Measurements from ENCODE around the gene SLCO4A1.

The SLCO4A1 gene

DNA sequence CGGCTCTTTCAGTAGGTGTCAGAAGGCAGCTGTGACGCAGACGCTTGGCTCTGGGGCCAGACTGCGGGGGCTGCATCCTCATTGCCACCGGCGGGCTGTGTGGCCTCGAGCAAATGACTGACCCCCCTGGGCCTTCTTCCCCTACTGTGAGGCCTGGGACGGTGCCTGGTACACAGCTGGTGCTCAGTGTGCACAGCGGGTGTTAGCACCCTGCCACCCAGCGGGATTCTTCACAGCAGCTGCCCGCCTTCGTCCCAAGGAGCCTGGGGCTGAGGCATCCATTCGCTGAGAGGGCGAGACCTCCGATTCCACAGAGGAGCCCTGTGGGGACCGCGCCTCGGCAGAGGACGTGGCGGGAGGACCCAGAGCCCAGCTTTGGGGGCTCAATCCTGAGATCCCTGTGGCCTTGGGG lies 10.6 kb downstream of the SLCO4A1 start:
- DNase-seq = no peak

DNA sequence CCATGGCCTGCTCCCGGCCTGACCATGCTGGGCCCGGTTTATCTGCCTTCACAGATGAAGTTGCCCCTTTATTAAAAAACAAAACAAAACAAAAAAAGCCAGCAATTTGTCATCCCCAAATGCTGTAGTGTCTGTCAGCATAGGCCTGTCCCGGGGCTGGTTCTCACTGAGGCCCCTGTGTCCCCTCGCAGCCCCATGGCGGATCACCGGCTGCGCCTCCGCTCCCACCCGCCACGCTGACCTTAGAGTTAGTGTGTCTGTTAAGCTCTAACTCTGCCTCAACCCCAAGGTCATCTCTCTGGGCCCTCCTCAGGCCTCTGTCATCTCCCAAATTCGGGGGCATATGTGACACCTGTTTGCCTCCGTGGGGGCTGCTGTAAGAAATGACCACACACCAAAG lies 11.1 kb downstream of the SLCO4A1 start:
- no peak for DNase-seq

DNA sequence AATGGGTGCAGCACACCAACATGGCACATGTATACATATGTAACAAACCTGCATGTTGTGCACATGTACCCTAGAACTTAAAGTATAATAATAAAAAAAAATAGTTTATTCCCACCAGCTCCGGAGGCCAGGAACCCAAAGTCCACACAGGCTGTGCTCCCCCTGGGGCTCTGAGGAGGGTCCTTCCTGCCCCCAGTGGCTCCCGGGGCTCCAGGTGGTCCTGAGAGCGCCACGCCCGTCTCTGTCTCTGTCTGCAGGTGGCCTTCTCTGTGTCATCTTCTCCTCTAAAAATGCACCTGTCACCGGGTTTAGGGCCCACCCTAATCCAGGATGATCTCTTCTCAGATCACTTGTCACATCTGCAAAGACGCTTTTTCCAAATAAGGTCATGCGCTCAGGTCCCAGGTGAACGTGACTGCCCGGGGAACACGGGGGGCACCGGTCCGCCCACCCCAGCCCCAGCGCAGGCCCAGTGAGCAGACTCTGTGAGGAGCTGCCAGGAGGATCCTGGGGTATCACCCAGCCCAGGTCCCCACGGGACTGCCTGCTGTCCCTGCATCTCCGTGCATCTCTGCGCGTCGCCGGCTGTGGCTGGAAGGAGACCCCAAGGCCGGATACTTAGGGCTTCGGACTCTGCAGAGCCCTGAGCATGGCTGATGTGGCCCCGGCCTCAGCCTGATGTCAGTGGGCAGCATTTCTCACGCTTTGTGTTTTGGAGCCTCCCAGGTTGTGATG lies 11.8 kb downstream of the SLCO4A1 start:
- DNase-seq = no peak

DNA sequence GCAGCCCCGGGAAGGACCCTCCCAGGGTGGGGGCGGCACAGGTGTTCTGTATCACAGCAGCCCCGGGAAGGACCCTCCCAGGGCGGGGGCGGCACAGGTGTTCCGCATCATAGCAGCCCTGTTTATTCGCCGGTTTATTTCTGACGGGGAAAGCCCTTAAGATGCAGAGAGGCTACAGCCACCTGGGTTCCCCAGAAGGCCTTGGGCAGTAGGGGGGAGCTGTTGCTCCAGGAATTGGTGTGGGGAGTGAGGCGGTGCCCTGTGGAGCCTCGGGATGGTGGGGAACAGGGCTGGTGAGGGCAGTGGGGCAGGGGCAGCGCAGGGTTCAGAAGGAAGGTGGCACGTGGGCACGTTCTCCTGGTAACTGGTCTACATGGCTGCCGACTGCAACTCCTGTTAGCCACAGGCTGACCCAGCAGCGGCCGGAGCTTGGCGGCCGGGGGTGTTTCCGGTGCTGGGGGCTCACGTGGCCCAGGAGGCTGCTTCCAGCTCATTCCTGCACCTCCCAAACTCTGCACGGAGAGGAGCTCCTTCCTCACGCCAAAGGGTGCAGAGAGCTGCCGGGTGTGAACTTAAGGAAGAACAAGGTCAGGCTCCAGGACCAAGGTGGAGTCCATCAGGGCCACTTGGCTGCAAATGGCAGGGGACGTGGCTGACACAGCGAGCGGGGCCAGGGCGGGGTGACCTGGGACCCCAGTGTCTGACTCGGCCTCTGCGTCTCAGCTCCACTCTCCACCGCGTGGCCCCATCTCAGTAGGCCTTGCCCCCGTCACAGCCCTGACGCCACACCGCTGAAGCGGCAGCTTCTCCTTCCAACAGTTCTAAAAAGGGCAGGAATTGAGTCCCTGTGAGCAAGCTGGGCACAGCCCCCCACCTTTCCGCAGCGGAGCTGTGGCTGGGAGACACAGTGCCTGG lies 13.2 kb downstream of the SLCO4A1 start:
- no peak for DNase-seq

DNA sequence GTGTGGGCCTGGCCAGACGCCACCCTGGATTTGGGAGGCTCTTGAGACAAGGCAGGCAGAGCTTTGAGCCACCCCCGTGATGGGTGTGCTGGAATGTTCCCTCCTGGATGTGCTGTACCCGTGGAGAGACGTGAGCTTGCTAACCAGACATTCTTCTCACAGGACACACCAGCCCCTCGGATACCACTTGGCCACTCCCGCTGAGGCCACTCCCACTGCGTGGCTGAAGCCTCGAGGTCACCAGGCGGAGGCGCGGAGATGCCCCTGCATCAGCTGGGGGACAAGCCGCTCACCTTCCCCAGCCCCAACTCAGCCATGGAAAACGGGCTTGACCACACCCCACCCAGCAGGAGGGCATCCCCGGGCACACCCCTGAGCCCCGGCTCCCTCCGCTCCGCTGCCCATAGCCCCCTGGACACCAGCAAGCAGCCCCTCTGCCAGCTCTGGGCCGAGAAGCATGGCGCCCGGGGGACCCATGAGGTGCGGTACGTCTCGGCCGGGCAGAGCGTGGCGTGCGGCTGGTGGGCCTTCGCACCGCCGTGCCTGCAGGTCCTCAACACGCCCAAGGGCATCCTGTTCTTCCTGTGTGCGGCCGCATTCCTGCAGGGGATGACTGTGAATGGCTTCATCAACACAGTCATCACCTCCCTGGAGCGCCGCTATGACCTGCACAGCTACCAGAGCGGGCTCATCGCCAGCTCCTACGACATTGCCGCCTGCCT lies 14.1 kb downstream of the SLCO4A1 start:
- no peak for DNase-seq

DNA sequence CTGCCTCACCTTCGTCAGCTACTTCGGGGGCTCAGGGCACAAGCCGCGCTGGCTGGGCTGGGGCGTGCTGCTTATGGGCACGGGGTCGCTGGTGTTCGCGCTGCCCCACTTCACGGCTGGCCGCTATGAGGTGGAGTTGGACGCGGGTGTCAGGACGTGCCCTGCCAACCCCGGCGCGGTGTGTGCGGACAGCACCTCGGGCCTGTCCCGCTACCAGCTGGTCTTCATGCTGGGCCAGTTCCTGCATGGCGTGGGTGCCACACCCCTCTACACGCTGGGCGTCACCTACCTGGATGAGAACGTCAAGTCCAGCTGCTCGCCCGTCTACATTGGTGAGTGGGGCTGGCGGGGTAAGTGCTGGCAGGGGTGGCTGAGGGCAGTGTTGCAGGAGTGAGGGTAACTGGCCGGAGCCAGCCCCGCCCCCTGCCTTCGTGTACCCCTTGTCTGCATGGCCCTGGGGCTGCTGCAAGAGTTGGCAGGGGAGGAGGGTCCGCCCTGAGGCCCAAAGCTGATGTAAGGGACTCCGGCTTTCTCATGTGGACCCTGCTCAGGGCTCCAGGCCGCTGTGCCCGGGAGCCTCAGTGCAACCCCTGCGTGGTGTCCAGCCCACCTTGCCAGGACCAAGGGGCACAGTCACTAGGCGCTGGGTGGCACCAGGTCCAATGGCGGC lies 14.8 kb downstream of the SLCO4A1 start:
- DNase-seq = no peak

DNA sequence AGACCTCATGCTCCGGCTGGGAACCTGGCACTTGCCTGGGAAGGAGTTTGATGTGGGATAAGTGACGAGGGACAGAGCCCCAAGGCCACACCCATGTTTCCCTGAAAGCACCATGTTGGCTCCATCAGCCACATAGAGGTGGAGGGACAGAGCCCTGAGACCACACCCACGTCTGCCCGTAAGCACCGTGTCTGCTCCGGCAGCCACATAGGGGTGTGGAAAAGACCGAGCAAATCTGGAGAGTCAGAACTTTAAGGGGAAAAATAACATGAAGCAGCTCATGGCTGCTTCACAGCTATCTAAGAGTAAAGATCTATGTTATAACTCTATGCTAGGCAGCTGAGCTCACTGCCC lies 15.3 kb downstream of the SLCO4A1 start:
- no peak for DNase-seq

DNA sequence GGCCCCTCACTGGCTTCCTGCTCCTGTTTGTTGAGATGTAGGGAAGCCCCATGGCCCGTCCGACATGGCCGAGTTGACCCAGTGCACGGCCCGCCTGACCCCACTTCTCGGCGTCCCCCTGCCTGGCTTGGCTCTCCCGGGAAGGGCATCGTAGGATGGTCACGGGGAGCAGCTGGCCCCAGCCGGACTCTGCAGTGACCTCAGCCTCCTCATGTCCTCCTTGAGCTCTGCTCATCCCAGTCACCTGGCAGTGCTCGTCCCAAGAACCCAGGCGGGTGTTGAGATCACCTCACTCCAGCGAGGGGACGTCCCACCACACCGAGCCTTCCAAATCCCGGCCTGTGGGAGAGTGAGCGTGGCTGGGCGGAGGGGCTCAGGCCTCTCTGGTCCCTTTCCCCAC lies 15.7 kb downstream of the SLCO4A1 start:
- DNase-seq = no peak

DNA sequence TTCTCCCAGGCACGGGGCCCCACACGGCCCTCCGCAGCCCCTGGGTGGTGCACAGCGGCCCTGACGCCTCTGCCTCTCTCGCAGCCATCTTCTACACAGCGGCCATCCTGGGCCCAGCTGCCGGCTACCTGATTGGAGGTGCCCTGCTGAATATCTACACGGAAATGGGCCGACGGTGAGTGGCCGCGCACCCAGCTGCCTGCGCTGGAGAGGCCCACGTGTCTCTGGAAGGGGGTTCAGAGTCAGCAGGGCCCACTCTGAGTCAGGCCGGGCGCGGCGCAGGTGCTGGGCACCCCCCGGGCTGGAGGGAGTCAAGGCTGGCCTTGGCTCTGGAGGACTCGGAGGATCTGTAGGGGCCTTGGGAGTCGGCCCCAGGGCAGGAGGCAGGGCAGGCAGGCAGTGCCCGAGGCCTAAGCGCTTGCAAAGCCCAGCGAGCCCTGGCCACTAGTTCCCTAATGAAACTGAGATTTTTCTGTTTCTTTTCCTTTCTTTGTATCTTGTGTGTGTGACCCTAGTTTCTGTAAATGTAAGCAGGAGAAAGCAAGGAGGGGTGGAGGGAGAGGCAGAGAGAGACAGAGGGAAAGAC lies 16.4 kb downstream of the SLCO4A1 start:
- no peak for DNase-seq

DNA sequence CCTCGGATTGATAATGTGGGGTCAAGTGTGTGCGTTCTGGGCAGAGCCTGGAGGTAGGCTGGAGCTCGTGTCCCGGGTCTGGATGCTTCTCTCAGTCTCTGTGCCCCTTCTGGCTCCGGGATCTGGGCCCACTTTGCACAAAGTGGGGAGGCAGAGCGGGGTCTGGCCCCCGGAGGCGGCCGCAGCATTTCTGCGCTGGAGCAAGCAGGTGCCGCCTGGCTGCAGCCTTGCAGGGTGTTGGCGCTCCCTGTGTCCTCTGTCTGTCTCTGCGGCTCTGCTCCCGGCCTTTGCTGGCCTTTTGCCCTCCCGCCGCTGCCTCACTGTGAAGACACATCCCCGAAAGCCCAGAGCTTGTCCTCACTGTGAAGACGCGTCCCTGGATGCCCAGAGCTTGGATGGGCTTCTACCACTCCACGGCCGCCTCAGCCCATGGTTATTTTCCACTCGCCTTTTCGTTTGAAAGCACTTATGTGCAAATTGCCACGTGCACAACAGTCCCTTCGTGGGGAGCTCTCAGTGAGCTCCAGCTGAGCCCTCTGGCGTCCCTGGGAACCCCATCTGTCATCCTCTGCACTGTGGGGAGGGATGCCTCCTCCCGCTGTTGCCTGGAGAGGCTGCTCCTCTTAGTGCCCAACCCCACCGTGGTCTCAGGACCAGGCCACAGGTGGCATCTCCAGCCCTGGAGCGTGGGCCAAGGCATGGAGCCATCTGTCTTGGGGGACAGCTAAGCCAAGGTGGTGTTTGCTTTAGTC lies 17.4 kb downstream of the SLCO4A1 start:
- no peak for DNase-seq

DNA sequence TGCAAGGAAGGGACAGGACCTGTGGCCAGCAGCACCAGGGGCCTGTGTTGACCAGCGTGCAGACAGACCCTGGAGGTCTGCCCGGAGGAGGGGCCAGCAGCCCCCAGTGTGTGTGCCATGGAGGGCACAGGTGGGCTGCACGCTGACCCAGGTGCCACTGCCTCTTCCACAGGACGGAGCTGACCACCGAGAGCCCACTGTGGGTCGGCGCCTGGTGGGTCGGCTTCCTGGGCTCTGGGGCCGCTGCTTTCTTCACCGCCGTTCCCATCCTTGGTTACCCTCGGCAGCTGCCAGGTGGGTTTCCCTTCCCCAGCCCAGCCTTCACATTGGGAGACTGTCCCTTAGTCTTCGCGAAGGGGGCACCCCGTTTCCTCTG lies 17.9 kb downstream of the SLCO4A1 start:
- DNase-seq = no peak

DNA sequence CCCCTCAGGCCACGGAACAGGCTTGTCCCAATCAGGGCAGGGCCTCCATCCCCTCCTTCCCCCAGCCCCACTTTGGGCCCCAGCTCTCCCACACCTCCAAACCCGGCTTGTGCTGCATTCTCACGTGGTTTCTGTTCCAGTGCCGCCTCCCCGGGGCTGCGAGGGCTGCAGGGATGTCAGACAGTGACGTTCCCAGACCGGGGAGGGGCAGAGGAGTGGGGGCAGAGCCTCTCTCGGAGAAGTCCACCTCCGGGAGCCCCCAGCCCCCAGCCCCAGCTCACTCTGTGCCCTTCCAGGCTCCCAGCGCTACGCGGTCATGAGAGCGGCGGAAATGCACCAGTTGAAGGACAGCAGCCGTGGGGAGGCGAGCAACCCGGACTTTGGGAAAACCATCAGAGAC lies 18.5 kb downstream of the SLCO4A1 start:
- DNase-seq = no peak

DNA sequence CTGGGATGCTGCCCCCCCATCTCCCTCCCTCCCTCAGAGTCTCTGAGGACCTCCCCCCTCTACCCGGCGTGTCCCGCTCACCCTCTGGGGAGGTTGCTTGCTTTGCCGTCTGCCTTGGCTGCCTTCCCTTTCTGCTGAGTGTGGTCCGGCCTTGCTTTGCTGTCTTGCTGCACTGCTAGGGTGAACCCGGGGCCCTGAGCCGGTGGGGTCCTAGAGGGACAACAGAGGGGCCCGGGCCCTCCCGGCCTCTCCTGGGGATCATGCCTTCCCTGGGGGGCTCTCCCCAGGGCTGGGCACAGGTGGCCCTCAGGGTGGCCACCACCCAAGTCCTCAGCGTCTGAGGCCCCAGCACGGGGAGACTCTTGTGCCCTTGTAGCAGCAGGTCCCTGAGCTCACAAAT lies 19.3 kb downstream of the SLCO4A1 start:
- DNase-seq = no peak

DNA sequence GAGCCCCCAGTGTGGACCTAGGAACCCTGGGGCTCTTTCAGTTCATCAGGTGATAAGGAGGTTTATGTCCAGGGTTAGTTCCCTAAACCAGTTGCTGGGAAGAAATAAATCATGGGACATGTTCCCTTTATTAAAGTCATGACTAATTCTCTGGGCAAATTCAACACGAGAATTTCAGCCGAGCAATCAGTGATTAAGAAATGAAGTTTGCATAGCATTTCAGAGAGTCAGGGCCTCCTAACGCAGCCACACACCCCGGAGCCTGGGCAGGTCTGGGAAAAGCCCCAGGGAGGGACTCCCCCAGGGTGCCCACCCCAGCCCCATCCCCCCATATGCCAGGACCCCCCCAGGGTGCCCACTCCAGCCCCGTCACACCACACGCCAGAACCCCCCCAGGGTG lies 20.1 kb downstream of the SLCO4A1 start:
- no peak for DNase-seq

DNA sequence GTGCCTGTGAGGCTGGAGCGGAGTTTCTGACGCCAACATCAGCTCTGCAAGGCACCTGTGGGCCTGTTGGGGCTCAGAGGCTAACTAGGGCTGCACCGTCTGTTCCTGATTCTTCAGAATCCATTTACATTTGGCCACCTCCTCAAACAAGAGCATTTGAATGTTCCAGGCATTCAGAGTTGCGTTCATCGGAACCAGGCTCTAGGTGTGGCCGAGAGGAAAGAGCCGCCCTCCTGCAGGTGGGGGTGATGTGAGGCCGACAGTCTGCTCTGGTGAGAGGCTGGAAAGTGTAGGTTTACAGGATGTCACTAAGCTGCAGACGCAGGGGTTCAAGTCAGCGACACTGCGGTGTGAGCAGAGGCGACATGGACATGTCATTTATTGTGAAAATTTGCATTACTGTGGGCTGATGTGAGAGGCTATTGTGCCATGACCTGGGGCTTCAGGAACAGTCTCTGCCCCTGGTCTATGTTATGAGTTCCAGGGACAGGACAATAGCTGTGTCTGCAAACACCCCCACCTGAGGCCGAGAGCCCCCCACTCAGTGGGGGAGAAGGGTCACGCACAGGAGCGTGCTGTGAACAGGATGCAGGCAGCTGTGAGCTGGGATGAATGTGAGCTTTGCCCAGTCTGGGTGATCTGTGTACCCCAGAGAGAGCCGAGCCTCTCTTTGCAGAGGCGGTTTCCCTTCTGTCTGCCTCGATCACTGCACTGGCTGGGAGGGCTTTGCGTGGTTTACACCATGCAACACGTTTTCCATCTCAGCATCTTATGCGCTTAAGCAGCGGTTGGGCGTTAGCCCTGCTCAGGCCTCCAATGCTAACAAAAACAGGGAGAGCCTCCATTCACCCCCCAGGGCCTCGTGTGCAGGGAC lies 21.1 kb downstream of the SLCO4A1 start:
- no peak for DNase-seq

DNA sequence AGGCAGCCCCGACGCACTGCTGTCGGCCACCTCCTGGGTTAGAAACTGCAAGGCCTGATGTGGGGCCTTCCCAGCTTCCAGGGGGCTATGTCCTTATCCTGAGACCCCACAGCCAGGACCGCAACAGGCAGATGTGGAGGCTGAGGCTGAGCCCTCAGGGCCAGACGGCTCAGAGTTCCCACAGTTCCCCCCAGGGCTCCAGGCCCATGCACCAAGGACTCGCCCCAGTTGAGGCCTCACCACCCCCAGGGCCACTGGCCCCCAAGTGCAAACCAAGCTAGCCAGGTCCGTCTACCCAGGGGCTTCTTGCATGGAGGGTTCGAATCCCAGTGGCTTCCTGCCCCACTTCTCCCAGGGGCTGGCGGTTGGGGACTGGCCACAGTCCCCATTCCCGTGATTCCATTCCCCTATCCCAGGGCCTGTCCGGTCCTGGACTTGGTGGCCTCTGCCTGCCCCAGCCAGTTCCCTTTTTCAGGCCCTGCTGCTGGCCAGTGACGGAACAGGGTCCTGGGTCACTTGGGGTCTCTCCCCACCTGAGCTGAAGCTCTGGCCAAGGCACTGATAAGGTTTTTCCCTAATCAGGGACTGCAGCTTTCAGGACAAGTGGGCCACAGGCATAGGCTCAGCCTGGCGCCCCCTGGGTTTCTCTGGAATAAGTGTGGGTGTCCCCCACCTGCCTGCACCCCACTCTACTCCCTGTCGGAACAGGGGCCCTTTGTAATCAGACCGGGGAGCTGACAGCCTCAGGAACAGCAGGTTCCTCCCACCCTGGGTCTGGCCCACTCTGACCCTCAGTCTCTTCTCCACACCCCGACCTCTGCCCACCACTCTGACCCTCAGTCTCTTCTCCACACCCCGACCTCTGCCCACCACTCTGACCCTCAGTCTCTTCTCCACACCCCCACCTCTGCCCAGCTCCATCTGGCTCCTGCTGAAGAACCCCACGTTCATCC lies 22.0 kb downstream of the SLCO4A1 start:
- no peak for DNase-seq

DNA sequence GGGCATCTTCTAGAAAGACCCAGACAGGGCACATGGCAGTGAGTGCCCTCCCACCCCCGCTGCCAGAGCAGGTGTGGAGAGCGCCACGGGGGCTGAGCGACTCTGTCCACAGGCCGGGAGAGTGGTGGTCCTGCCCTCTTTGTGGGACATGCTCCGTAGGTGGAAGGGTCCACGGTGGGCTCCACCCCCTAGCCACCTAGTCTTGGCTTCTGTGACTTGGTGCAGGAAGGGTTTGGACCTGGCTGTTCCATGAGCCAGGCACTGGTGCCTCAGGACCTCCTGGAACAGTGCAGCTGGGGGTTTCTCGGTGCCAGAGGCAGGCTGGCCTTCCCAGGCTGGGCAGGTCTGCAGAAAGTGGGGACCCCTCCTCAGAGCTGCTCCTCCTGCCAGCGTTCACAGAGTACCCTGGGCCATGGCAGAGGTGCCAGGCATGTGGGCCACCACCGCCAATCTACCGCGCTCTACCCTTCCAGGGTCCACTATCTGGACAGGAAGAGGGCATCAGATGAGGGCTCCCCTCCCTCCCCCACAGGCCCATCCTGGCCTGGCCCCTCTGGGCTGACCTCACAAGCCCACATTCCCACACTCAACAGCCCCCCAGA lies 23.0 kb downstream of the SLCO4A1 start:
- DNase-seq = no peak

DNA sequence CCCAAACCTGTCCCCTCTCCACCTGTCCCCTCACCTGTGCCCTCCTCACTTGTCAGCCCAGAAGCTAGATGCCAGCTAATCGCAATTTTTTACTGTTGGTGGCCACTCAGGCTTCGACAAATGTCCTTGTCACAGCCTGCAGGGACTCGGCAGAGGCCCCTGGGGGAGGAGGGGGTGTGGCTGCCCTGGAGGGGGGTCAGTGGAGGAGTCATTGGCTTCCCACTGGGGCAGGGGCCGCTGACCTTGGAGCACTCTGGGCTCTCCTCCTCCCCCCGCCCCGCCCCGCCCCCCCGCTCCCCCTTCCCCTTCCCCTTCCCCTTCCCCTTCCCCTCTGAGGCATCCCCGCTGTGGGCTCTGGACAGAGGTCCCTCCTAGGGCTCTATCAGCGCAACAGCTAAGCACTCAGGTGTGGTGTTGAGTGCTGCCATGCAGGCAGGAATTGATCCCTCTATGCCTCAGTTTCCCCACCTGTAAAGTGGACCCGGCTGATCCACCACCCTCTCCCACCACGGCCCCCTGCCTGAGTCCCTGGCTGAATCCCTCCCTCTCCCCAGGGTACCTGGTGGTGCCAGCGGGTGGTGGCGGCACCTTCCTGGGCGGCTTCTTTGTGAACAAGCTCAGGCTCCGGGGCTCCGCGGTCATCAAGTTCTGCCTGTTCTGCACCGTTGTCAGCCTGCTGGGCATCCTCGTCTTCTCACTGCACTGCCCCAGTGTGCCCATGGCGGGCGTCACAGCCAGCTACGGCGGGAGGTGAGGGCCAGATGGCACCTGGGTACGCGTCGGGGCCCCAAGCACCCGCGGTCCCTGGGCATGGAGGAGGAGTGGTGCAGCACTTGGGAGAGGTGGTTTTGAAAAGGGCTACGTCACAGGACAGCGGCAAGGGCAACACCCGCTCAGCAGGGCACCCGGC lies 23.8 kb downstream of the SLCO4A1 start:
- DNase-seq = no peak

All from CD4-positive, alpha-beta T cell treated with Interleukin-17A for 4 hours (primary cell).